Occipital lobe (tissue), 2 donors: ENCODE data around the gene TMEM150A. TPM values are rescaled to one million over a fixed set of nuclear protein-coding genes. Genes with fewer than 3 reads are reported as not detected.
"Not testable (repeated sequence)": the region's sequence is repeated elsewhere in the genome, so short reads cannot be mapped to it uniquely, and the experiment has no call there.

Experiments
- DNase-seq: peaks from one replicate; lab custom pipeline; 2025; lab: John Stamatoyannopoulos, UW
- total RNA-seq: library from RNA; depleted of rRNA; stranded (reverse); fragments of >200 nt; gene quantifications from one replicate; pipeline ENCODE4 v1.2.3, GENCODE V29; 2014

The TMEM150A gene
- total RNA-seq, 1 donor from 2014 or later = 4.8 TPM

DNA sequence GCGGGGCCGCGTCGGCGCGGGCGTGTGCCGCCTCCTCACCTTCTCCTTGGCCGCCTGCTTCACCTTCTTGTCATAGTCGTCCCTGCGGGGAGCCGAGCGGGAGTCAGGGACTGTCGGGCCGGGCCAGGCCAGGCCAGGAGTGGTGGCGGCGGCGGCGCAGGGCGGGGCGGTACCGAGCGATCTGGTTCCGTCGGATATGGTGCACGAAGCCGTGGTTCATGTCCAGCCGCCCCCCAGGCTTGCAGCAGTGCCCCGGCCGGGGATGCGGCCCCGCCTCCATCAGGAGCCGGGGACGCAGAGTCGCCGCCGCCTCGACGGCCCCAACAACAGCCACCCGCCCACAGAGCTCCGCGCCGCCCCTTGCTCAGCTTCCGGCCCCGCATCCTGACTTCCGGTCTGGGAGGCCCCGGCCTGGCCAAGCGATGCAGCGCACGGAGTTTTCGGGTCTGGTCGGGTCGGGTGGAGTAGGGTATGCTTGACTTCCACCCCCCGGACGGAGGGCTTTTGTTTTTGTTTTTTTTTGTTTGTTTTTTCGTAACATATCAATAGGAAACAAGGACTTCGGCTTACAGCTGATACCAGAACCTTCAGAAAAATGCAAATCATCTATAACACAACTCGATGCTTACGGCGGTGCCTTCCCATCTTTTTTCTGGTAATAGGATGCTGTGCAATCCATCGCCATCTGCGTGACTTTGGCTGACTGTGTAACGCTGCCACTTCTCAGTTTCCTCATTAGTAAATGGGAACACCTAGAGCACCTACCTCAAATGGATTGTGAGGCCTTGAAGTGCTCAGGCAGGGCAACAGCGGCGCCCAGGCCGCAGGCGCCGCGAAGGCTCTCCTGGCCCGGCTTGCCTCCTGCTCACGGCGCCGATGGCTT lies 9.4 kb upstream of the TMEM150A start, which contains the start of gene C2orf68:
TSS of gene C2orf68 (minus strand) at position 362 of the 883 bp plus-strand sequence. CDS start at position 280, 82 bp downstream.
- peak; percentile 83 for DNase-seq

- no peak for DNase-seq
Measured at GRCh38 chr2:85611217-85611704, 8.8 kb upstream of the TMEM150A start.

GRCh38 chr2:85607268-85608215 lies 5.0 kb upstream of the TMEM150A start:
- DNase-seq = no peak

DNA sequence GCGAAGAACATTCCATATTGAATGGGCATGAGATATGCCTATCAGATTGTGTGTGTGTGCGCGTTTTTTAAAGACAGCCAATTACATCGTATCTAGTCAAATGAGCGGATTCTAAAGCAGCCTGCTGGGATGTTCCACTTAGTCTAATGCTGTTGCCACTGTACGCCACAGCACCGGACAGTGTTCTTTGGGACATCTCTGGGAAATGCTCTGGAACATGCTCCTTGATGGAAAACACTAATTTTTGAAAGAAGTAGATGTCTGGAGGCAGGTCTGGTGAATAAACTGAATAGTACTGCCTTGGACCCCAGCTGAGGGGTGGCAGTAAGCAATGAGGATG lies 3.6 kb upstream of the TMEM150A start:
- no peak for DNase-seq

- no peak for DNase-seq
Measured at GRCh38 chr2:85605406-85606115, 3.1 kb upstream of the TMEM150A start.

DNA sequence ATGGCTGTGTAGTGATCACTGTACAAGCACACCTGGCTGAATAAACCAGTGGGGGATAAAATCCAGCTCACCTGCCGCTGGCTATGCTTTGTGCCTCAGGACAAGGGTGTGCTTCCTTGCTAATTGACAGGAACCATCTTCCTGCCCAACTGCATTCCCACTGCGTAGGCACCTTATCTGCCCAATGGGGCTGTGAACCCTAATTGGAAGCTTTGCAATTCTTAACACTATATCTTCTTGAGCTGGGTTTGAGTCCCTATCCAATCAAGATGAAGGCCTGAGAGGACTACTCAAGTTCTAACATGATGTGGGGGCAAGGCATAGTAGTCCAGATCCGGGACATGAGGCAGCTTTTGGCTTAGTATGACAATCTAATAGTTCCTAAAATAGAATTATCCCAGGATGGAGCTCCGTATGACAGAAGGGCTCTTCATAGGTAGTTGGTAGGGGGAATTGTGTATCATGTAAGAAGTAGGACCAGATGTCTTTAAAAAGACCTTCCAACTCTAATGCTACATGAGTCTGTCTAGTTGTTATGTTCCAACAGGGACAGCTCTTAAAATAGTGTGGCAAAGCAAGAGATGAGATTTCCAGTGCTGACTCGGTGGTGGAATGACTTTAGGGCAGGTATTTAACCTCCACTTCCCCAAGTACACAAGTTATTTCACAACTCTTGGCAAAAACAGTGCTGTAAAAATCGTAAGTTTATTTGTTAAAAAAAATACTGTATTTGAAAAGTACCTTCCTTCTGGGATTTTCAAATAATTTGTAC lies 2.3 kb upstream of the TMEM150A start:
- DNase-seq = no peak

DNA sequence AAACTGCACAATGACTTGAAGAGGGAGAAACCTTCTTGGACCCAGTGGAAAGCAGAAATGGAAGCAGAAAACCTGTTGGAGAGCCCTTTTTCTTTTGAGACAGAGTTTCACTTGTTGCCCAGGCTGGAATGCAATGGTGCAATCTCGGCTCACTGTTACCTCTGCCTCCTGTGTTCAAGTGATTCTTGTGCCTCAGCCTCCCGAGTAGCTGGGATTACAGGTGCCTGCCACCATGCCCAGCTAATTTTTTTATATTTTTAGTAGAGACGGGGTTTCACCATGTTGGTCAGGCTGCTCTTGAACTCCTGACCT lies 1.6 kb upstream of the TMEM150A start:
- DNase-seq = not testable (repeated sequence)

- peak; percentile 52 for DNase-seq
Measured at GRCh38 chr2:85601771-85602475, 575 bp downstream of the TMEM150A start.

DNA sequence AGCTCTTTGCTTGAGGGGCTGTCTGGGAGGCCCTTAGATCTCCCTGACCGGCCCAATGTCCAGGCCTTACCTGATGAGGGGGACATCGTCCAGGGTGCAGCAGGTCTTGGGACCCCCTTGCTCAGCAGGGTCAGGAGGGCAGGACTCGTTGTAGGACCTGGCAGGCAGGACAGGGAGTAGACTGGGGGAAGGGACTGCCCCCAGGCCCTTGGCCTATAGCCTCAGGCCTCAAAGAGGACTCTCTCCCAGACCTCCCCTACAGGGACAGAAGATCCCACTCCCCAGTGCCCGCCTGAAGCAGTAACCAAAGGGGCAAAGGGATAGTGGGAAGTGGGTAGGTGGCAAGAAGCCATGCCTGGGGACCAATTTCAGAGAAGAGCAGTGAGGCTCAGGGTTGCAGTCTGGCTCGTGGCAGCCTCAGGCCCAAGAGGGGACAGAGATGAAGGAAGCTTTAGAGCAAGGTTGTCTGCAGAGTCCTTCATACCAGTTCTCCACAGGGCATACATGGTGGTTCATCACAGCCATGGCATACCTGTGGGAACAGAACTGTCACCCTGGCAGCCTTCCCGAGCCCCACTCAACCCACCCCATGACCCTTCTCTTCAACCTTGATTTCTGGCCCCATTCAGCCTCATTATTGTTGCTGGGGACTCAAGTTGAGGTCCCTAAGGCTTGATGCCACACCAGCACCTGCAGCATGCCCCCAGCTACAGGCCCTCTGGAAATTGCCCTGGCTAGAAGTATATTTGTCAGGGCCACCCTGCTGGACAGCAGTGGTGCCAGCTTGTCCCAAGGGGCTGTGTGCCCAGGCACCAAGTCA lies 1.3 kb downstream of the TMEM150A start:
- no peak for DNase-seq

DNA sequence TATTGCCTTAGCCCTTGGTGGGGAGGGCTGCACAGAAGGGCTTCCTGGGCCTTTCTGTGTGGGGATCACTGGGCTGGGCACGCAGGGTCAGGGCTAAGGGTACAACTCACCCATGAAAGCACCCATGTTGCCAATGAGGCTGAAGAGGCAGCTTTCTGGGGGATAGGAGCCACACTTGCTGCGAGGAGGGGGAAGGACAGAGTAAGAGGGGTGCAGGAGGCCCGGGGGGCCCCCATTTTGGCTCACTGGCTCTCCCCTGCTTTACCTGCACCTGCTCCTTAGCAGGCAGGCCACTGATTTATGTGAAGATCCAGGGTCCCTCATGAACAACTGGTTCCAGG lies 2.3 kb downstream of the TMEM150A start:
- no peak for DNase-seq

DNA sequence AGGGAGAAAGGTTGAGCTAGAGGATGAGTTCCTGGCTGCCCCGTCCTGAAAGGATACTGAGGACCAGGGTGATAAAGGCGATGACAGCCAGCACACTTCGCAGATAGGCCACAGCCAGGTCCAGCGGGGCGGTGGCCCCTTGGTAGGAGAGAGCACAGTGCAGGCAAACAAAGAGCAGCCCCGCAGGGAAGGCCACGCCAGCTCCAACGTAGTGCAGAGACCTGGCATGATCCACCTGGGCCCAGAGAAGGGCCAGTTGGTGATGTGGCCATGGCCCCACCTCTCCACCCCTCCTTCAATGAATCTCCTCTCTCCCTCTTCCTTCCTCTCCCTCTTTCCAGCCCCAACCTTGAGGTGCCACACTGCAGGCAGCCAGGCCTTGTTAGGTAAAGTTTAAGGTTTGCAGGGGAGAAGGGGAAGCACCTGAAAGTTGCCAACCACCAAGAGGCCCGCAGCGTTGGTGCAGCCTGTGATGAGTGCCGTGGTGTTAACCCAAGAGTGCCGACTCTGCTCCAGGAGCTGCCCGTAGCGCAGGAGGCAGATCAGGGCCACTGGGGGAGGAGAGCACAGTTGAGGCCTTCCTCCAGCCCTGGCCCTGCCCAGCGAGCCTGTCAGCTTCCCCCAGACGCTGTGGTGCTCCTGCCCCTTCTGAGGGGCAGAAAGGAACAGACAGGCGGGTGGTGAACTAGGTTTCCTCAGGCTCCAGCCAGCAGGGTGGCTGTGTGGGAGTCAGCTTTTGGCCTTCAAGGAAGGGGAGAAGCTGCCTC lies 2.8 kb downstream of the TMEM150A start:
- DNase-seq = no peak

DNA sequence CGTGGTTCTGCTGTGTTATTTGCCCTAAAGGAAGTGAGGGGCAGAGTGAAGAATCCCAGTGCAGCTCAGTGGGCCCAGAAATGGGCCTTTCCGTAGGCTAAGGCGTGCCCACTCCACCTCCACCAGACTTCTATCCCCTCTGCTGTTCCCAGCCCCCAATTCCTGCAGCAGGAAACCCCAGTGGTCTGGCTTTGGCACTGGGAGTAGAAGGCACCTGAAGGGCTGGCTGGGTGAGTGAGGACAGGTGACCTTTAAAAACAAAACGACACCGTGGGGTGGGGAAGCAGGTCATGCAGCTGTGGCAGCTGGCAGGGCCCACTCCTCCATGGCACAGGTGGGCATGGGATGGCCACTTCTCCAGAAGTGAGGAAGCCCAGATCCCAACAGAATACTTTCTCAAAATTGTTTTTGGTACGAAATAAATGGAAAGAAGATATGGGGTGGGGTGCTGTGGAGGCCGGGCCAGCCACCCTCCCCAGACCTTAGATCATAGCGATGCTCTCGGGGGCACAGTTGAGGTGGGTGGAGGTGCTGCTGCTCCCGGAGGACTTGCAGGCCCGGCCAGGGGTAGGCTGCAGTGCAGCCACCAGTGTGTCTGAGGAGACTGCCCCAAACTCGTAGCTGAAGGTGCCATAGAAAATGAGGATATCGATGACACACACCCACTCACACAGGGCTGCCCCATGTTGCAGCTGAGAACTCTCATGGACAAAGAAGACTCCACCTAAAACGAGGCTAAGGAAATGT lies 3.7 kb downstream of the TMEM150A start:
- no peak for DNase-seq

DNA sequence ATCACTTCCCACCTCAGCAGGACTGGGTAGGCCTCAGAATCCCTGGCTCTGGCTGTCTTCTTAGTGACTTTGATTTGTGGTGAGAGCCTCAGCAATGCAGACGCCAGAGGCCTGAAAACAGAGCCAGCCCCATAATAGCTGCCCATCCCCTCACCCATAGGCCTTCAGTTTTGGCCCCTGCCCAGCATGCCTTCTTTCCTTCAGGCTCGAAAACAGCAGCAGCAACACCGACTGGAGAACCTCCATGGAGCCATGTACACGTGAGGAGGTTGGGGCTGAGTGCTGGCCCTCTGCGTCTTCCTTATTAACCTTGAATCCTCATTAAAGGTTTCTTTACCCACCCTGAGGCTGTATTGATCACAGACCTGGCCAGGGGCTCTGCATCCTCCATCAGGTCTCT lies 5.3 kb downstream of the TMEM150A start:
- DNase-seq = no peak

- DNase-seq = no peak
Measured at GRCh38 chr2:85596486-85597143, 5.9 kb downstream of the TMEM150A start.

DNA sequence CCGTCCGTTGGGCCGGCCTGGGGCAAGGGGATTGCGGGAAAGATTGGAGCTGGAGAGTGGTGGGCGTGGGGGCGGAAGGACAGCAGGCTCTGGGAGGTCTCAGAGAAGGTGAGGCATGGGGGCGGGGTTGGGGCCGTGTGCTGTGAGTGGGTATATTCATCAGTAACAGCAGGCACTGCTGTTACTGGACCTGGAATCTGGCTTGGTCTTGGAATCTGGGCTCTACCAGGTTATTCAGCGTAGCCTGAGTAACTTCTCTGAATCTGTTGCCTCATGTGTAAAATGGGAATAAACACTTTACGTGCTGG lies 6.5 kb downstream of the TMEM150A start:
- DNase-seq = no peak

DNA sequence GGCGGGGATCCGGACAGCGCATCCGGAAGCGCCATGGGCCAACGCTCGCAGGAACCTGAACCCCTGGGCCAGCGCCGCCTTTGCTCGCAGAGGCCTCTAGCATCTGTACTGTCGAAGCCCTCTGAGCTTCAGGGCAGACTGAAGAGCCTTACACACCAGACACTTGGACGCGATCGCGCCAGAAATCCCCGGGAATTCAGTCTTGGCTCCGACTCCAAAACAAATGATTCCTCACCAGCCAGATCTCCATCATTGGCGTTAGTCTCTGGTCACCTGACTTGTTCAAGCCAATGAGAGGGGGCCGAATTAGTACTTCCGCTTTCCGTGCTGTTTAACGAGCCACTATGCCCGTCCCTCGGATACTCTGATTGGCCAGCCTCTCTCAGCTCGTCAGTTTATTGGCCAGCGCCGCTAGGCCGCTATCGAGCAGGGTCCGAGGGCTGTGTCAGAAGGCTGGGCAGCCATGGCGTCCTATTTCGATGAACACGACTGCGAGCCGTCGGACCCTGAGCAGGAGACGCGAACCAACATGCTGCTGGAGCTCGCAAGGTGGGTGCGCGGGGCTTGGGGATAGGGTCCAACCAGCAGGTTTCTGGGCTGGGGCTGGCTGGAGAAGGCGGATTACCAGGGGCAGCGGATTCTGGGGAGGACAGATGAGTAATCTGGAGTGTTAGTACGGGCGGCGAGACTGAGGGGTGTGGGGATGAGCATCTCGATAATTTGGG lies 7.0 kb downstream of the TMEM150A start, which contains the start of gene RNF181:
TSS of gene RNF181 (plus strand) at position 445 of the 725 bp plus-strand sequence. CDS start at position 464, 19 bp downstream.
- peak; percentile 97 for DNase-seq
